Medulla oblongata (tissue), 1 donor: ENCODE results near the gene CLDN4.
A peak's percentile ranks its signal among the peaks of the same experiment; 100 is the strongest.

ENCODE experiments used
- DNase-seq: peaks from one replicate; pipeline ENCODE4 v3.0.0-alpha.2; 2015; ENCODE audit errors: extremely low spot score

The CLDN4 gene

DNA sequence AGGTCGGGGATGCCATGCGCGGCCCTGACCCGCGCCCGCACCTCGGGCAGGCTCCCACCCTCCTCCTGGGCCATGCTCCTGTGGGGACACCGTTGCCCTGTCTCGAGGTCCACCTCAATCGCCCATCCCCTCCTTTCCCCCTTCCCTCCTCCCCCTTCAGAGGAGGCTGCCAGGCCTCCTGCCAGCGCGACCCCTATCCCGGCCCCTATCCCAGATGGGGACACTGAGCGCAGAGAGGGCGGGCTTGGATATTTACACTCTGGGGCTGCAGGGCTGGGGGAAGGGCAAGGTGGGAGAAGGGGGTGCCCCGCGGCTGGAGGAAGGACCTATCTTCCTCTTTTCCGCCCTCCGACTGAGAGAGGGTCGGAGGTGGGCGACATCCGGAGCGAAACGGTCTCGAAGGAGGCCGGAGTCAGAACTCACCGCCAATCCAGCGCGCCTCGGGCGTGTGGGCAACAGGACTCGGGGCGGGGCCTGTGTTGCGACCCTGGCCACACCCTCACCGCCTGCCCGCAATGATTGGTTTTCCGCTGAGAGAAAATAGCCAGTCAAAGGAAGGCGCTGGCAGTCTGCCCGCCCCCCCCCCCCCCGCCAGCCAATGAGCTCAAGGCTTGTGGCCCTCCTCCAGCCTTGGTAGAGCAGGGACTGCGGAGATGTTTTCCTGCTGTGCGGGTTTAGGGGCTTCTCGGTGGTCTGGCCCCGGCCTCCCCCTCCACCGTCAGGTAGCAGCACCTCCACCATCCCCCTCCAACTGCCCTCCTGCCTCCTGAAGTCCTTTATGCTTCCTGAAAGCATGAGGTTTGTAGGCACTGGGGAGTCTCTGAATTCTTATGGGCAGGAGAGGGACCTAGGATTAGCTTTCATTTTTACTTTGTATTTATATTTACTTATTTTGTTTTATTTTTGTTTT, 11.5 kb downstream of the CLDN4 start, which contains the start of gene METTL27:
METTL27 (minus strand) TSS at position 450 of the 910 bp plus-strand sequence; CDS start at position 74, 376 bp downstream.
- DNase-seq: peak; percentile 94

DNA sequence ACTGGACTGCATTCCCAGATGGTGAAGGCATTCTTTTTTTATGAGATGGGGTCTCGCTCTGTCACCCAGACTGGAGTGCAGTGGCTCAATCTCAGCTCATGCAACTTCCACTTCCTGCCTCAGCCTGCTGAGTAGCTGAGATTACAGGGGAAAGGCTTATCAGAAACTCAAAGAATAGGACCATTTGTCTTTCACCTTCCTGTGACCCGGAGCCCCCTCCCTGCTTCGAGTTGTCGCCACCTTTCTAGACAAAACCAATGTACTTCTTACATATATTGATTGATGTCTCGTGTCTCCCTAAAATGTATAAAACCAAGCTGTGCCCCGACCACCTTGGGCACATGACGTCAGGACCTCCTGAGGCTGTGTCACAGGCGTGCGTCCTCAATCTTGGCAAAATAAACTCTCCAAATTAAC, 13.3 kb downstream of the CLDN4 start:
- DNase-seq: no peak

DNA sequence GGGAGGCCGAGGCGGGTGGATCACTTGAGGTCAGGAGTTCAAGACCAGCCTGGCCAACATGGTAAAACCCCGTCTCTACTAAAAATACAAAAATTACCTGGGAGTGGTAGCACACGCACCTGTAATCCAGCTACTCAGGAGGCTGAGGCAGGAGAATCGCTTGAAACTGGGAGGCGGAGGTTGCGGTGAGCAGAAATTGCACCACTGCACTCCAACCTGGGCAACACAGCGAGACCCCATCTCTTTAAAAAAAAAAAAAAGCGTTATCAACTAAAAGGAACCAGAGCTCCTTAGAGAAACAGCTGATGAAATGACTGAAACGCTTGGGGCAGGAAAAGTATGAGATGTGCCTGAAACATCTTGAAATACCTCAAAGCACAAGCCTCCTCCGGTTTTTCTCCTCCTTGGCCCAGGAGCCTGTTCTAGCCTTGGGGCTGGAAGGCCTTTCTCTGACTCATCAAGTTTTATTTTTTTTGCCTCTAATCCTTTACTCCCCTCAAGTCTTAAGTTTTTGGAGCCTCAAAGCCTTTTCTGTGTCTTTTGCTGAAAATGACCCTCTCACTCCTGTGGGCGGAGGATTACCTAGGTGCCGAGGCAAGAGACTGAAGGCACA, 14.2 kb downstream of the CLDN4 start:
- DNase-seq: no peak

DNA sequence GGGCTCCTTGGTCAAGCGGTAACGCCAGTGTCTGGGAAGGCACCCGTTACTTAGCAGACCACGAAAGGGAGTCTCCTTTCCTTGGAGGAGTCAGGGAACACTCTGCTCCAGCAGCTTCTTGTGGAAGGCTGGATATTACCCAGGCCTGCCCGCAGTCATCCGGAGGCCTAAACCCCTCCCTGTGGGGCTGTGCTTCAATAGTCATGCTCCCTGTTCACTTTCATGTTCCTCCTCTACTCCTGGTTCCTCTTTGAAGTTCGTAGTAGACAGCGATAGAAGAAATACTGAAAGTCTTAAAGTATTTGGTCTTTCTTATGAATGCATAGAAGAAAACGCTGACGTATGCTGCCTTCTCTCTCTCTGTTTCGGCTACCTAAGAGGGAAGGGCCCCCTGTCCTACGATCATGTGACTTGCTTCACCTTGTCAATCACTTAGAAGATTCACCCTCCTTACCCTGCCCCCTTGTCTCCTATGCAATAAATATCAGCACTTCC, 15.0 kb downstream of the CLDN4 start:
- DNase-seq: peak; percentile 66

DNA sequence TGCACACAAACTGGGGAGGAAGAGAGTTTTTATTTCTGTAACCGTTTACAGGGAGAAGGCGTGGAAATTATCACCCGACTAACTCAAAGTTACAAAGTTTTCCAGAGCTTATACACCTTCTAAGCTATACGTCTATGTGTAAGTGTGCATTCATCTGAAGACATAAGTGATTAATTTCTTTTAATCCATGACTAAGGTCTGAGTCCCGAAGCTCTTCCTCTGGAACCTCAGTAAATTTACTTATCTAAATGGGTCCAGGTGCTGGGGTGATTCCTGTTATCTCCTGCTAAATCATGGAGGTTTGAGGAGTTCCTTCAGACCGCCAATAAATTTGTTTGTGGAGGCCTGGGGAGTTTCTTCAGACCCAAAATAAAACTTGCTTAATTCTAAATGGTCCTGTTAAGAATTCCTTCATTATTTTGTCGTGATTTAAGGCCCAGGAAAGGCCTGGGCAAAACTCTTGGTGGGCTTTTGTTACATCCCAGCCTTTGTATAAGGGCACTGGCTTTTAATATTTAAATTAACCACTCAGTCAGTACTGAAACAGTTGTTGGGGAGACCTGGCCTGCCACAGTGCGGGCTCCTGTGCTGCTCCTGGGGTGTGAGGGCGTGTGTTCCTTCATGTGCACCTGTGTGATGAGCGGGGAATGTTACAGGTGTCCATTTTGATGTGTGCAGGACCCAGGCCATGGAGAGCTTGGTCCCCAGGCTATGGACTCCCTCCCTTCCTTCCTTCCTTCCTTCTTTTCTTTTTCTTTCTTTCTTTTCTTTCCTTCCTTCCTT, 17.3 kb downstream of the CLDN4 start:
- no peak for DNase-seq

DNA sequence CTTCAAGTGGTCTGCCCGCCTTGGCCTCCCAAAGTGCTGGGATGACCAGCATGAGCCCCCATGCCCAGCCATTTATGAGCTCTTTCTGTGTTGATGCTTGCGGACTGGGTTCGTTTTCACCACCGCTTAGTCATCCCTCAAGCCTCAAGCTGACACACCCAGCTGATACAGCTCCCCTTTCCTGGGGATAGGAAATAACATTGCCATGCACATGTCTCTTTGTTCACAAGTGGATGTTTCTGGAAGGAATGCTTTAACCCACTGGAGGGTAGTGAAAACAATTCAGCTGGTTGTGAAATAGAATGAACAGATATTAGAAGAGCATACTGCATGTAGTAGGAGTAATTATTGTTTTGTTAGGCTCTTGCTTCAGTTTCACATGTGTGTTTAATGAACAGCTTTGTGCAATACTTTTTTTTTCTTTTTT, 20.0 kb downstream of the CLDN4 start:
- DNase-seq: no peak

DNA sequence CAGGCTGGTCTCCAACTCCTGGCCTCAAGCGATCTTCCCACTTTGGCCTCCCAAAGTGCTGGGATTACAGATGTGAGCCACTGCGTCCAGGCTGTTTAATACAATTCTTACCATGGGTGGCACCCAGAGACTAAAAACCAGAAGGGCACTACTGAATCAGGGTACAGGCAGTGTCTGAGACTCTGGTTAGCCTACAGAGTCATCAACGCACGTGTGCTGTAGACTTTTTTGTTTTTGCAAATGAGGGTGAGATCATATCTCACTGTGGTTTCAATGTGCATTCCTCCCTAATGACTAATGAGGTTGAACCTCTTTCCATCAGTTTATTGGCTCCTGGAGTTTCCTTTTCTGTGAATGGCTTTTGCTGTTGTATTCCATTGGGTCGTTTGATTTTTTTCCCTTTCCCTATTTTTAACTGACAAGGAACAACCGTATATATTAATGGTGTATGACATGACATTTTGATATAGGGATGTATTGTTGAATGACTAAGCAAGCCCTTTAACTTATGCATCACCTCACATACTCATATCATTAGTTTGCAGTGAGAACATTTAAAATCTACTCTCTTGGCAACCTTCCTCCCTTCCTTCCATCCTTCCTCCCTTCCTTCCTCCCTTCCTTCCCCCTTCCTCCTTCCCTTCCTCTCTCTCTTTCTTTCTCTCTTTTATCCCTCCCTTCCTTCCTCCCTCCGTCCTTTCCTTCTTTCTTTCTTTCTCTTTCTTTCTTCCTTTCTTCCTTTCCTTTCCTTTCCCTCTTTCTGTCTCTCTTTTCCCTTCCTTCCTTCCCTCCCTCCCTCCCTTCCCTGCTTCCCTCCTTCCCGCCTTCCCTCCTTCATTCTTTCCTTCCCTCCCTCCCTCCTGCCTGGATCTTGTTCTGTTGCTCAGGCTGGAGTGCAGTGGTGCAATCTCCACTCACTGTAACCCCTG, 20.9 kb downstream of the CLDN4 start:
- no peak for DNase-seq

DNA sequence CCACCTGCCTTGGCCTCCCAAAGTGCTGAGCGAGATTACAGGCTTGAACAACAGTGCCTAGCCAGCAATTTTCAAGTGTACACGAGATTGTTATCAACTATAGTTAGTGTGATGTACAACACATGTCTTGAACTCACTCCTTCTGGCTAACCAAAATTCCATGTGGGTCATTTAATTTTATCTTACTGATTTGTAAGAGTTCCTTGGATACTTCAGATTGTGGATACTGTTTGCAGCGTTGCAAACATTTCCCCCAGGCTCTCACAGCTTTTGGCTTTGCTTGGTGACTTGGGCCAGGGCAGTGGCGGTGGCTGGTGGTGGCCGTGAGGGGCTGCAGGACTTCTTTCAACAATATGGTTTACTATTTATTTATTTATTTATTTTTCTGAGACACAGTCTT, 21.7 kb downstream of the CLDN4 start:
- DNase-seq: no peak

DNA sequence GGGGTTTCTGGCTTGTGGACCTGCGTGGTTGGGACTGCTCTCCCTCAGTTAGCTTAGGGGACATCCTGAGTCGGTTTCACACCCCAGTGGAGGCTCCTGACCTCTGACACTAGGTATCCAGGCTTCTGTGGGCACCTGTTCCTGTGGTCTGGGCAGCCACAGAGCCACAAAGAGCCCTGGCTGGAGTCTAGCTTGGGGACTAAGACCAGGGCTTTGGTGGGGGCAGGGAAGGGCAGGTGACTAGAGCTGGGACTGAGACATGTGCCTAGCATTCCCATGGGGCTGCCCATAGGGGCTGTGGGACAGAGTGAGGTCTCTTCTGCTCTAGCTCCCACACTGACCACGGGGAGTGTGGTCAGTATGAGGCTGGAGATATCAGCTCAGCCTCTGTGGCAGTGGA, 26.1 kb downstream of the CLDN4 start:
- no peak for DNase-seq

DNA sequence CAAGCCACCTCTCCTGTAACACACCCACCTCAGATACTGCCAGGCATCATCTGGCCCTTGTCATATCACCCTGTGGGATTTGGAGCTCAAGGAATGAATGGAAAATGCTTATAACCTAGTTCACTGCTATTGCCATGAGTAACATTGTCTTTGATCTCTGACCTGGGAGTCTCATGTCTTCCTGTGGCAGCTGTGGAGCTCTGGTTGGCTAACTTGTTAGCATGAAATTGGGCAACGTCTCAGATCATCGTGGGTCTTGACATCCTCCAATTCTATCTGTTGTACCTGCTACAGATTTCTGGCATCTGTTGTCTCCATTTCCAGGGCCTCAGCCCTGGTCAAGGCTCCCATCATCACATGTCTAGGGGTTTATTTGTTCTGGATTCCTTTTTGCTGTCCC, 28.0 kb downstream of the CLDN4 start:
- no peak for DNase-seq

DNA sequence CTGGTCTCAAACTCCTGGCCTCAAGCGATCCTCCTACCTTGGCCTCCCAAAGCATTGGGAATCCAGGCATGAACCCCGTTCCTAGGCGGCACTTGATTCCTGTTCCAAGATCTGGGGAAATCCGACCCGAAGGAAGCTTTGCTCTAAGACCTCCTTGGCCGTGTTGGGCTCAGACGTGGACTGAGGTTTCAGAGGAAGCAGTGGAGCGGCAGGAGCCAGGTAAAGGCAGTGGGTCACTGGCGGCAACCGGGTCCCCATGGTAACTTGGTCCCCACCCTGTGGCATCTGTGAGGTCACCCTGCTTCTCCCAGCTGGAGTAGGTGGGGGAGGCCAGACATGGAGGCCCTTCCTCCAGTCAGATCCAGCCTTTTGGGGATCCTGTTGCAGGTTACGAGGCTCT, 30.1 kb downstream of the CLDN4 start, which contains the start of gene TMEM270:
TMEM270 (plus strand) TSS at position 301 of the 400 bp plus-strand sequence; CDS start at position 337, 36 bp downstream.
- DNase-seq: no peak

DNA sequence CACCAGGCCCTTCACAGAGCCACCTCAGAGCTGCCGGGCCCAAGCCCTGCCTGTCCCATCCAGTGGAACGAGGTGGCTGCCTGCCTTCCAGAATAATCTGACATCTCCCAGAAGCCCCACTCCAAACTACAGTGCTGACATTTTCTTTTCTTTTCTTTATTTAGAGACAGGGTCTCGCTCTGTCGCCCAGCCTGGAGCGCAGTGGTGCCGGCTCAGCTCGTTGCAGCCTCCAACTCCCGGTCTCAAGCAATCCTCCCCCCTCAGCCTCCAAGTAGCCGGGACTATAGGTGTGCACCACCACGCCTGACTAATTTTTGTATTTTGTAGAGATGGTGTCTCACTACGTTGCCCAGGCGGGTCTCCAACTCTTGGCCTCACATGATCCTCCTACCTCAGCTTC, 30.5 kb downstream of the CLDN4 start:
- no peak for DNase-seq

DNA sequence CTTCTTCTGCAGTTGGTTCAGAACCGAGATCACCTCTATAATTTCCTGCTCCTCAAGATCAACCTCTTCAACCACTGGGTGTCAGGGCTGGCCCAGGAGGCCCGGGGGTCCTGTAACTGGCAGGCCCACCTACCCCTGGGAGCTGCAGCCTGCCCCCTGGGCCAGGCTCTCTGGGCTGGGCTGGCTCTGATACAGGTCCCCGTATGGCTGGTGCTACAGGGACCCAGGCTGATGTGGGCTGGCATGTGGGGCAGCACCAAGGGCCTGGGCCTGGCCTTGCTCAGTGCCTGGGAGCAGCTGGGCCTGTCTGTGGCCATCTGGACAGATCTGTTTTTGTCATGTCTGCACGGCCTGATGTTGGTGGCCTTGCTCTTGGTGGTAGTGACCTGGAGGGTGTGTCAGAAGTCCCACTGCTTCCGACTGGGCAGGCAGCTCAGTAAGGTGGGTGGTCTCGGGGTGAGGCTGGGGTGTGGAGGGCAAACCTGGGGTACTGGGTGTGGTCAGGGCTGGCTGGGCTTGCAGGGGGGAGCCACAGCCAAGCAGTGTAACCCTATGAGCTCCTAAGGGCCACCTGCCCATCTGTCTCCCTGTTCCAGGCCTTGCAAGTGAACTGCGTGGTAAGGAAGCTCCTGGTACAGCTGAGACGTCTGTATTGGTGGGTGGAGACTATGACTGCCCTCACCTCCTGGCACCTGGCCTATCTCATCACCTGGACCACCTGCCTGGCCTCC, 34.4 kb downstream of the CLDN4 start:
- no peak for DNase-seq

DNA sequence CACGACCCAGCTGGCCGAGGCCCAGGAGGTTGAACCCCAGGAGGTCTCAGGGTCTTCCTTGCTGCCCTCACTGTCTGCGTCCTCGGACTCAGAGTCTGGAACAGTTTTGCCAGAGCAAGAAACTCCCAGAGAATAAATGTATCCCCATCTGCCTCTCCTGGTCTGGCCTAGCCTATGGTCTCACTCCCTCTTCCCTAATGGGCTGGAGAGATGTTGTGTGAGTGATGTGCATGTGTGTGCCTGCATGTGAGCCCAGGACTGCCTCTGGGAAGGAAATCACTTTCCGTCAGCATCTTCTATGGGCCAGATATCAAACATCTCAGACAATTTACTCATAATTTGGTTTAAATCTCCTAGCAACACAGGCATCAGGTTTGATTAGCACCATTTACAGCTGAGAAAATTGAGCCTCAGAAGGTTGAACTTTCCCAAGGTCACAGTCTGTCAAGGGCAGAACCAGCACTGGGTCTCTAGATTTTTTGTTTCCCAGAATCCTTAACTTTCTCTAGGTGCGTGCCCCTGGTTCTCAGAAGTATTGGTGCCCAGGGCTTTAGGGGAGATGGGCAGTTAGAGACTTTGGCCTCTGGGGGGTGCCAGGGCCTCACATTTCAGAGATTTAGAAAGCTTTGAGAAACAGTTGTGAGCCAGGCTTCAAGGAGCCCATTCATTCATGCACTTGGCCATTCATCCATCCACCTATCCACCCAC, 35.1 kb downstream of the CLDN4 start:
- DNase-seq: peak; percentile 79

DNA sequence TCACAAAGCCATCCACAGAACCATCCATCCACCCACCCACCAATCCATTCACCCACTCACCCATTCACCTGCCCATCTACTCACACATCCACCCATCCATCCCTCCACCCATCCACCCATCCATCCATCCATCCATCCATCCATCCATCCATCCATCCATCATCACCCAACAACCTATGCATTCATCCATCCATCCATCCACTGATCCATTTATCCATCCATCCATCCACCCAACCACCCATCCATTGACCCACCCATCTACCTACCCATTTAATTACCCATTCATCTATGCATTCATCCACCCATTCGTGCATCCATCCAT, 35.6 kb downstream of the CLDN4 start:
- no peak for DNase-seq

DNA sequence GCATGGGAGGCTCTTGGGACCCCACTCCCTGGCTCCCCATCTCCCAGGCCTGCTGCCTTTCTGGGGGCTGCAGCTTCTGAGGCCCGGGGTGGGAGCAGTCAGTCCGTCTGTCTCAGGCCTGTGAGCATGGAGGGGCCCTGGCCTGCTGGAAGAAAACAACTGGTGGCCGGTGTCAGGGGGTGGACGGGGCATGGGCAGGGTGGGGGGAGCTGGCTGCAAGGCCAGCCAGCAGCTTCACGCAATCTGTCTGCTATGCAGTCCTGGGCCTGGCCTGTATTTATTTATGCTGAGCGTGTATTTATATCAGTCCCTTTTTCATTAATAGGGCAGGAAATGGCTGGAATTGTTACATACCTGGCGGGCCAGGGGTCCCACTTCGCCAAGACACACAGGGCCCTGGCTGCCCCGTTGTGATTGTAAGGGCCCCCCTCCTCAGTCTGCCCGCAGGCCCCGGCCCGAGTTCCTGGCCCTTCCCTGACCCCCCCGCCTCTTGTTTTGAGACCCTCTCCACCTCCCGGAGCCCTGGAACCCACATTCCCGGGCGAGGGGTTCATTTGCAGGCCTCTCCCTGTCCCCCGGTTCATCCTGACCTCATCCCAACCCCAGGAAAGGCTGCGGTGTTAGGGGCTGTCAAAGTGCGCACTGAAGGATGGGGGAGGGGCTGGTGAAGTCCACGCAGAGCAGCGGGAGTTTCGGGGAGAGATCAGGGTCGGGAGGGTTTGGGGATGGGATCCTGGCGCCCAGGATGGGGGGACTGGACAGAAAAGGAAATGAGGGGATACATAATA, 38.4 kb downstream of the CLDN4 start:
- DNase-seq: no peak

DNA sequence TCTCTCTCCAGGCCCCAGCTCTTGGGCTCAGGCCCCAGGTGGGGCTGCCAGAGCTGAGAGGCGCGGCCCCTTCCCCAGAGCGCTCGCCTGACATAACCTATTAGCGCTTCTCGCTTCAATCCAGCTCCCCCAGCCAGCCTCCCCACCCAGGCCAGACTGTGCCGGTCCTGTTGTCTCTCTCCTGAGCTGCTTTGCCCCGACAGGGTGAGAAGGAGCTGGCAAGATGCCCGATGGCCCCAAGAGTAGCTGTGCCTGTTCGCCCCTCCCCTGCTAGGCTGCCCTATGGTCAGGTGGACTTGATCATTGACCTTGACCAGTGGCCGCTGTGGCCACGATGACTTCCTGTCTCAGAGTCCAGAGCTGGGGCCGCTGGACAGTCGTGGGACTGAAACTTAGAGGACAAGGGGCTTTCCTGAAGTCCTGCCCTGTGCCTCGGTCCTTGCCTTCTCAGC, 39.3 kb downstream of the CLDN4 start:
- DNase-seq: no peak

DNA sequence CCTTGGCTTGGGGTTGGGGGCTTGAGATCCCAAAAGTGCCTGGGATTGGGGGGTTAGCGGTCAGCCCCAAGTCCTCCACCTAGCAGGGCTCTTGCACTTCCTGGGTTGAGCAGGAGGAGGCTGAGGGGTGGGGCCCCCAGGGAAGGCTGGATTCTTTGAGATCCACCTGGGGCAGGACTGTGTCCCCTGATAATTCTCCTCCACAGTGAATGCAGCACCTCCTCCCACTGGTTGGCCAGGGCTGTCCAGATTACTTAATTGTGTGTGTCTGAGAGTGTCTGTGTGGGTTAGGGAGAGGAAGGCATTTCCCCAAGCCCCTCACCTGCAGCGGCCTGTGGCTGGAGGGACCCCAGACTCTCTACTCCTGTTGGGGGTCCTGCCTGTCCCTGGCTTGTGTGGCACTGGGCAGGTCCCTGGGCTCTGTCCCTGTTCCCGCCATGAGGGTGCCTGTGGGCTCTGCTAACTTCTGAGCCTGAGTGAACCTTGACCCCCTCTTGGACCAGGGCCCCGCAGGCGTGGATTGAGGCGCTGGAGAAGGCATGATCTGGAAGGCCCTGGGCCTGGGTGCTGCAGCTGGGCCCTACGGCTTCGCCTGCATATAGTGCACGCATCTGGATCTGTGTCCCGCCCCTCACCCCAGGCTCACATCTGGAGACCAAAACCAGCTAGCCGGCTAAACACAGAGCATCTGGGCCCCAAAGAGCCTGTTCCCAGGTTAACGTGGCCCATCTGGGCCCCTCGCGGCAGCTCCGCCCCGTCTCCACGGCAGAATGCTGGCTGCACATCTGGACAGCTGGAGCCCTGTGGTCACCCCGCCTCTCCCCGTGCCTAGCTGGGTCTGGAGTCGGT, 40.6 kb downstream of the CLDN4 start:
- DNase-seq: no peak
